IgD-negative memory B cell (primary cell): ENCODE results near the gene VEZT. TPM values are rescaled to one million over a fixed set of nuclear protein-coding genes. Genes with fewer than 3 reads are reported as not detected.
"Not testable (repeated sequence)": the region's sequence is repeated elsewhere in the genome, so short reads cannot be mapped to it uniquely, and the experiment has no call there.

Experiments used
- H3K27ac Mint-ChIP-seq, 3 donors: one replicate each; pipeline ENCODE4 v1.8.0; 2020 to 2022; ENCODE audit warnings: mild to moderate bottlenecking in 3 of 3, mixed read lengths in 3 of 3, moderate library complexity in 1 of 3
- H3K27me3 Mint-ChIP-seq: one replicate; pipeline ENCODE4 v1.8.0; 2021; ENCODE audit warnings: mixed read lengths
- H3K36me3 Mint-ChIP-seq: one replicate; pipeline ENCODE4 v1.8.0; 2020; ENCODE audit warnings: mild to moderate bottlenecking, mixed read lengths
- H3K4me1 Mint-ChIP-seq, 3 donors: one replicate each; pipeline ENCODE4 v1.8.0; 2020 to 2022; ENCODE audit warnings: mixed read lengths in 3 of 3, mild to moderate bottlenecking in 1 of 3
- H3K4me3 Mint-ChIP-seq, 4 donors: one replicate each; pipeline ENCODE4 v1.8.0; 2020 to 2022; ENCODE audit warnings: mild to moderate bottlenecking in 4 of 4, mixed read lengths in 4 of 4, moderate library complexity in 3 of 4
- H3K9me3 Mint-ChIP-seq, 3 donors: one replicate each; pipeline ENCODE4 v1.8.0; 2020 to 2021; ENCODE audit warnings: mixed read lengths in 3 of 3, mild to moderate bottlenecking in 1 of 3
- polyA plus RNA-seq: library from polyadenylated mRNA; unstranded; fragments of 300-500 nt; fragmentation: Illumina TruSeq; gene quantifications from one replicate; pipeline ENCODE4 v1.2.3, GENCODE V29; 2021

The VEZT gene
- polyA plus RNA-seq, 1 donor from 2014 or later: 21.5 TPM

- no peaks in the 10 kb centered on the region for H3K36me3 Mint-ChIP-seq
- no peaks in the 10 kb centered on the region for H3K4me1 Mint-ChIP-seq
- H3K27ac Mint-ChIP-seq: no peak overlapping the region
- no peak overlapping the region for H3K4me3 Mint-ChIP-seq
- no peaks in the 10 kb centered on the region for H3K9me3 Mint-ChIP-seq
- no peaks in the 10 kb centered on the region for H3K27me3 Mint-ChIP-seq
These were observed 105.6 kb downstream of the VEZT start for GRCh38 chr12:95323212-95323611.

GRCh38 chr12:95324246-95324645, 106.6 kb downstream of the VEZT start:
- H3K9me3 Mint-ChIP-seq, H3K4me1 Mint-ChIP-seq, H3K36me3 Mint-ChIP-seq, H3K4me3 Mint-ChIP-seq, H3K27ac Mint-ChIP-seq, H3K27me3 Mint-ChIP-seq: not testable (repeated sequence)

GRCh38 chr12:95325501-95325900, 107.9 kb downstream of the VEZT start:
- H3K27me3 Mint-ChIP-seq: no peaks in the 10 kb centered on the region
- H3K9me3 Mint-ChIP-seq: no peaks in the 10 kb centered on the region
- H3K36me3 Mint-ChIP-seq: no peaks in the 10 kb centered on the region
- no peak overlapping the region for H3K4me3 Mint-ChIP-seq
- no peaks in the 10 kb centered on the region for H3K4me1 Mint-ChIP-seq
- no peak overlapping the region for H3K27ac Mint-ChIP-seq

- H3K9me3 Mint-ChIP-seq: no peaks in the 10 kb centered on the region
- H3K36me3 Mint-ChIP-seq: peaks cover 2% of the 10 kb centered on the region
- H3K27me3 Mint-ChIP-seq: no peaks in the 10 kb centered on the region
- H3K4me1 Mint-ChIP-seq: no peaks in the 10 kb centered on the region
- H3K27ac Mint-ChIP-seq: no peak overlapping the region
- H3K4me3 Mint-ChIP-seq: no peak overlapping the region
These were observed 108.8 kb downstream of the VEZT start for GRCh38 chr12:95326445-95326844.

GRCh38 chr12:95326855-95327254, 109.2 kb downstream of the VEZT start:
- Mint-ChIP-seq H3K36me3 (peaks cover 2% of the 10 kb centered on the region), H3K27me3 (no peaks in the 10 kb centered on the region), H3K9me3 (no peaks in the 10 kb centered on the region), H3K4me3 (no peak overlapping the region), H3K4me1 (no peaks in the 10 kb centered on the region), H3K27ac (no peak overlapping the region)

- Mint-ChIP-seq H3K36me3 (peaks cover 2% of the 10 kb centered on the region), H3K27ac (no peak overlapping the region), H3K4me1 (no peaks in the 10 kb centered on the region), H3K4me3 (no peak overlapping the region), H3K27me3 (no peaks in the 10 kb centered on the region), H3K9me3 (no peaks in the 10 kb centered on the region)
These were observed 111.1 kb downstream of the VEZT start for GRCh38 chr12:95328708-95329107.

- Mint-ChIP-seq H3K9me3 (peaks cover 0 to 4% (median 2%) of the 10 kb centered on the region in 3 donors), H3K36me3 (peaks cover 5% of the 10 kb centered on the region), H3K4me1 (peaks cover 0 to 5% (median 1%) of the 10 kb centered on the region in 3 donors), H3K4me3 (no peak overlapping the region), H3K27me3 (no peaks in the 10 kb centered on the region), H3K27ac (no peak overlapping the region)
These were observed 118.3 kb downstream of the VEZT start for GRCh38 chr12:95335948-95336347.

GRCh38 chr12:95336387-95337067, 118.9 kb downstream of the VEZT start:
- Mint-ChIP-seq H3K4me3 (no peak overlapping the region), H3K27ac (no peak overlapping the region), H3K9me3 (peaks cover 0 to 4% (median 2%) of the 10 kb centered on the region in 3 donors), H3K36me3 (peaks cover 5% of the 10 kb centered on the region), H3K4me1 (peaks cover 0 to 5% (median 4%) of the 10 kb centered on the region in 3 donors), H3K27me3 (no peaks in the 10 kb centered on the region)

- Mint-ChIP-seq H3K27me3 (no peaks in the 10 kb centered on the region), H3K4me3 (no peak overlapping the region), H3K4me1 (peaks cover 0 to 5% (median 4%) of the 10 kb centered on the region in 3 donors), H3K36me3 (peaks cover 7% of the 10 kb centered on the region), H3K27ac (no peak overlapping the region), H3K9me3 (peaks cover 0 to 4% (median 2%) of the 10 kb centered on the region in 3 donors)
These were observed 119.5 kb downstream of the VEZT start for GRCh38 chr12:95337146-95337545.

- Mint-ChIP-seq H3K9me3 (peaks cover 0 to 4% (median 2%) of the 10 kb centered on the region in 3 donors), H3K4me3 (no peak overlapping the region), H3K27me3 (no peaks in the 10 kb centered on the region), H3K27ac (no peak overlapping the region), H3K4me1 (peaks cover 0 to 5% (median 4%) of the 10 kb centered on the region in 3 donors), H3K36me3 (peaks cover 7% of the 10 kb centered on the region)
These were observed 121.6 kb downstream of the VEZT start for GRCh38 chr12:95339086-95339788.

GRCh38 chr12:95342008-95342407, 124.4 kb downstream of the VEZT start:
- H3K27ac Mint-ChIP-seq: no peak overlapping the region
- peaks cover 6% of the 10 kb centered on the region for H3K36me3 Mint-ChIP-seq
- H3K27me3 Mint-ChIP-seq: peaks cover 3% of the 10 kb centered on the region
- H3K9me3 Mint-ChIP-seq: peaks cover 0 to 4% (median 2%) of the 10 kb centered on the region in 3 donors
- H3K4me3 Mint-ChIP-seq: no peak overlapping the region
- H3K4me1 Mint-ChIP-seq: peaks cover 0 to 5% (median 0%) of the 10 kb centered on the region in 3 donors

- H3K4me3 Mint-ChIP-seq: no peak overlapping the region
- H3K9me3 Mint-ChIP-seq: peaks cover 0 to 4% (median 3%) of the 10 kb centered on the region in 3 donors
- H3K36me3 Mint-ChIP-seq: peaks cover 6% of the 10 kb centered on the region
- peaks cover 9% of the 10 kb centered on the region for H3K27me3 Mint-ChIP-seq
- peaks cover 0 to 5% (median 0%) of the 10 kb centered on the region in 3 donors for H3K4me1 Mint-ChIP-seq
- H3K27ac Mint-ChIP-seq: no peak overlapping the region
These were observed 126.0 kb downstream of the VEZT start for GRCh38 chr12:95343461-95344230.

- H3K9me3 Mint-ChIP-seq: peaks cover 0 to 2% (median 0%) of the 10 kb centered on the region in 3 donors
- peak overlapping the region in 2 of 4 donors; percentile 23 to 27 for H3K4me3 Mint-ChIP-seq
- H3K4me1 Mint-ChIP-seq: peaks cover 5 to 9% (median 7%) of the 10 kb centered on the region in 3 donors
- H3K36me3 Mint-ChIP-seq: no peaks in the 10 kb centered on the region
- H3K27ac Mint-ChIP-seq: no peak overlapping the region
- peaks cover 28% of the 10 kb centered on the region for H3K27me3 Mint-ChIP-seq
These were observed 131.7 kb downstream of the VEZT start for GRCh38 chr12:95349291-95349690.

- no peak overlapping the region for H3K27ac Mint-ChIP-seq
- peaks cover 25% of the 10 kb centered on the region for H3K27me3 Mint-ChIP-seq
- peaks cover 5 to 7% (median 7%) of the 10 kb centered on the region in 3 donors for H3K4me1 Mint-ChIP-seq
- no peaks in the 10 kb centered on the region for H3K36me3 Mint-ChIP-seq
- peaks cover 0 to 2% (median 0%) of the 10 kb centered on the region in 3 donors for H3K9me3 Mint-ChIP-seq
- no peak overlapping the region for H3K4me3 Mint-ChIP-seq
These were observed 134.1 kb downstream of the VEZT start for GRCh38 chr12:95351748-95352147.
